ENCODE data around the gene SLC25A27. TPM values are rescaled to one million over a fixed set of nuclear protein-coding genes. Genes with fewer than 3 reads are reported as not detected.

The SLC25A27 gene
- total RNA-seq, 1 experiment from 2014 or later: 2.1 TPM

DNA sequence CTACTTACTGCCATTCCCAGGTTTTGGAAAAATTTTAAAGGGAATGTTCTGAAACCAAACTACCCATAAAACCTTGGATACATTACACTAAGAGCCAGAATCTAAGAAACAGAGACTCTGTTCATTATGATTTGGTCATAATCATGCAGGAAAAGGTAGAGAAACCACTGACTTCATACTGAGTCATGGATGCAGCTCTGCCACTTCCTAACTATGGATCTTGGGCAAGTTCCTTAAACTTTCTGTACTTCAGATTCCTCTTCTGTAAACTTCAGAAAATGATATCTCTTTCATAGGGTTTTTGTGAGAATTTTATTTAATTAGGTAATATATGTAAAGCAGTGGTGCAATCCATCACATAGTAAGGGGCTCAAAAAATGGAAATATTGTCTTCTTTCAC is 62.4 kb downstream of the SLC25A27 start:
- DNase-seq (ENCODE audit: low read depth): peak; percentile 31

DNA sequence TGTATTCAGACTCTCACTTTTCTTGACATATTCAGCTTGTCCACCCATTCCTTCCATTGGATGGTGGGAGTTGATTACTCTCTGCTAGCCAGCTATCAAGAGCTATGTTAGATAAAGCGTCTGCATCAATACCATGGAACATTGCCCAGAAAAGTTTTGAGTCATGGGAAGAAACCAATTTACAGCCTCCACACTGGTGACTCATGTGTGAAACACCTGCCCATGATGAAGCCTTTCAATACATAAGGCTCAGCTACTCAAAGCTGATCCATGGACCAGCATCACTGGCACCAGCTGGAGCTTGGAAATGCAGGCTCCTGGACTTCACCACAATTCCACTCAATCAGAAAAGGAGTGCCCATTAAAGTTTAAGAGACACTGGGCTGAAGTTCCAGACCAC is 66.3 kb downstream of the SLC25A27 start:
- peak; percentile 76 for DNase-seq (ENCODE audit: low read depth)

DNA sequence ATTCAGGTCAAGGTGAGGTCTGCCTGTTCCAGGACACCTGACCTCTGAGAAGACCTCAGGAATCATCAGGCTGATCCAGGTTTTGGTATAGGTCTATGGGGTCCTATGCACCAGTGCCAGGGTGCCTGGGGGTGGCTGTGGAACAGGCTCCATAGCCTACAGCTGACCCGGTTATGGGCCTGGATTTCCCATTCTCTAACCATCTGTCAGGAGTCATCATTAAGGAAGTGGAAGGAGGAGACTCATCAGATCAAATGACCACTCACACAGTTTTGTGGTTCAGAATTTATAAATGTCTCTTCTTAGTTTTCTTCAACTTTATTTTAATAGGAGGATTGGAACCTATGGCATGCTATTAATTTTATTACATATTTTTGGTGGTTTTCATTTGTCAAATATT is 67.6 kb downstream of the SLC25A27 start:
- DNase-seq (ENCODE audit: low read depth): peak; percentile 24

Other genes starting within 250 kb of the SLC25A27 start
- gene RCAN2, start 161.5 kb upstream of the SLC25A27 start, total RNA-seq (2014; rRNA removed): 0.58 and 0.86 TPM in 2 replicates
- 0.13 TPM in 1 of 2 replicates, not detected in the other for gene CYP39A1, start 157 bp upstream of the SLC25A27 start, total RNA-seq (2014; rRNA removed)
- not detected in 2 replicates for gene TDRD6, start 34.9 kb downstream of the SLC25A27 start, total RNA-seq (2014; rRNA removed)
- gene PLA2G7, start 82.4 kb downstream of the SLC25A27 start, total RNA-seq (2014; rRNA removed): not detected in 2 replicates
- gene ANKRD66, start 94.0 kb downstream of the SLC25A27 start, total RNA-seq (2014; rRNA removed): not detected in 2 replicates
- not detected in 2 replicates for gene MEP1A, start 140.4 kb downstream of the SLC25A27 start, total RNA-seq (2014; rRNA removed)

Data from LHCN-M2 (cell line).